Effector memory CD4-positive, alpha-beta T cell (primary cell): ENCODE measurements around the gene PCK1.

ENCODE experiments used
- DNase-seq, 3 donors: peaks; one replicate each; pipeline ENCODE4 v3.0.0-alpha.2; 2020
- H3K27ac ChIP-seq: 2 replicates; pipeline ENCODE4 v1.7.0; 2013; ENCODE audit warnings: mild to moderate bottlenecking, low read length, moderate library complexity; ENCODE audit not compliant: insufficient read depth, poor library complexity, severe bottlenecking
- H3K27me3 ChIP-seq: replicated peaks from 2 replicates; pipeline ENCODE4 v1.7.0; 2013; ENCODE audit warnings: mild to moderate bottlenecking, low read length; ENCODE audit not compliant: insufficient read depth, control insufficient read depth, poor library complexity, severe bottlenecking
- H3K36me3 ChIP-seq: 2 replicates; pipeline ENCODE4 v1.7.0; 2013; ENCODE audit warnings: mild to moderate bottlenecking, low read length, moderate library complexity; ENCODE audit not compliant: control insufficient read depth, insufficient read depth
- H3K4me1 ChIP-seq: 2 replicates; pipeline ENCODE4 v1.7.0; 2013; ENCODE audit warnings: low read length, mild to moderate bottlenecking; ENCODE audit not compliant: control insufficient read depth, insufficient read depth, poor library complexity, severe bottlenecking
- H3K4me3 ChIP-seq: 2 replicates; pipeline ENCODE4 v1.7.0; 2013; ENCODE audit warnings: low read length, low read depth, mild to moderate bottlenecking; ENCODE audit not compliant: insufficient read depth, poor library complexity, severe bottlenecking
- H3K9me3 ChIP-seq: 2 replicates; pipeline ENCODE4 v1.7.0; 2013; ENCODE audit warnings: mild to moderate bottlenecking, low read length, moderate library complexity; ENCODE audit not compliant: control insufficient read depth

The PCK1 gene

GRCh38 chr20:57576617-57577550 lies 16.0 kb downstream of the PCK1 start:
- no peak for DNase-seq
- peaks cover 5% of the 10 kb centered on the region for H3K27me3 ChIP-seq

DNA sequence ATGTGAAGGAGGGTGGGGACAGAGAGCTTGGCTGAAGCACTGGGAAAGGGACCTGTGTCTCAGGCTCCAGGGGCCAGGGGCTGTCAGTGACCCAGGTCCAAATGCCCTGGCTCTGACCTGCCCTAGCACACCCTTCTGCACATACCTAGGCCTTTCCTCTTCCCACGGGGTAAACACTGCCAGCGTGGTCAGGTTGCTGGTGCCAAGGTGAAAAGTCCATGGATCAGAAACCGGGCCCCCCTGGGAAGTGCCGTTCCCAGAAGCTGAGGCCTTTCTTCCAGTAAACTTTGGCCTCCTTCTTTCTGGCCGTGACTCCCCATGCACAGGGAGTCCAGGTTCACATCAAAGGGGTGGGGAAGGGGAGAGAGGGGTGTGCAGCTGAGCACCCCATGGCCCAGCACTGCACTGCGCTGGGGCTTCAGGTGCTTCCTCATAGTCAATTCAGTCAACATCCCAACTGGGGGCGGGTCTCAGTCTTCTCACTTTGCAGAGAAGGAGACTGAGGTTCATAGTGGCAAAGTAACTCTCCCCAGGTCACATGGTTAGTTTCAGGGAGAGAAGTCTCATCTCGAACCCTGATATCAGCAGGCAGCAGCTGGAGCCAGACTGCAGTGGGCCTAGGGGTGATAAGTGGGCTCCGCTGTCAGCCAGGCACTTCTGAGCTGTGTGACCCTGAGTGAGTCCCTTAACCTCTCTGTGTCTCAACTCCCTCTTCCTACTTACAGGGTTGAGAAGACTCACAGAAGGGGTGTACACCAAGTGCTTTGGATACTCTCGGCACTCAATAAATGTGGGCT lies 17.0 kb downstream of the PCK1 start:
- H3K4me1 ChIP-seq = no peaks in the 10 kb centered on the region
- H3K9me3 ChIP-seq = no peaks in the 10 kb centered on the region
- H3K27ac ChIP-seq = no peak overlapping the region
- DNase-seq = no peak
- H3K27me3 ChIP-seq = peaks cover 6% of the 10 kb centered on the region
- no peak overlapping the region for H3K4me3 ChIP-seq
- no peaks in the 10 kb centered on the region for H3K36me3 ChIP-seq

More at GRCh38 chr20:57576617-57577550, 16.0 kb downstream of the PCK1 start:
- no peak overlapping the region for H3K4me3 ChIP-seq
- H3K4me1 ChIP-seq = no peaks in the 10 kb centered on the region
- H3K9me3 ChIP-seq = no peaks in the 10 kb centered on the region
- no peaks in the 10 kb centered on the region for H3K36me3 ChIP-seq
- no peak overlapping the region for H3K27ac ChIP-seq

- H3K27me3 ChIP-seq = peaks cover 6% of the 10 kb centered on the region
- H3K9me3 ChIP-seq = no peaks in the 10 kb centered on the region
- no peak overlapping the region for H3K4me3 ChIP-seq
- no peaks in the 10 kb centered on the region for H3K36me3 ChIP-seq
- no peaks in the 10 kb centered on the region for H3K4me1 ChIP-seq
- DNase-seq = no peak
- no peak overlapping the region for H3K27ac ChIP-seq
These were observed 17.7 kb downstream of the PCK1 start for GRCh38 chr20:57578476-57579165.

DNA sequence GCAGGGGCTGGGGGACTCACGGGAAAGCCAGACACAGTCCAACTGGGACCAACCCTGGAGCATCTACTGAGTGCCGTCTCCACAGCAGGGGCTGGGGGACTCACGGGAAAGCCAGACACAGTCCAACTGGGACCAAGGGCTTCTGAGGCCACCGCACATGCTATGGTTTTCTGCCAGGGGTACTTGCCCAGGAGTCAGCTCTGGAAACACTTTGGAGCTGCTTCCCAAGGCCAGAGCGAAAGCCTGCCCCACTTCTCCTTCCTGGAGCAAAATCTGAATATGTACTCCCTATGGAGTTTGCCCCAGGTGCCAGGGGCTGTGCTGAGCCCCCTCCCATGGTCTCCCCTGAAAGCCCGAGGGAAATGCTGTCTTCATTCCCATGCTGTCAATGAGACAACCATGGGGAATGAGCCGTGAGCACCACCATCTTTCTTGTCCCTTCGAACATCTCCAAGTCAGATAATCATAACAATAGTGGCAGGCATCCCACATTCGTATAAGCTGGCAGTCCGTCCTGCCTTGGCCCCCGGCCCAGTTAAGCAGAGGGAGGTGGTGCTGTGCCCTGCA lies 18.5 kb downstream of the PCK1 start:
- no peaks in the 10 kb centered on the region for H3K36me3 ChIP-seq
- H3K4me1 ChIP-seq = no peaks in the 10 kb centered on the region
- H3K27ac ChIP-seq = no peak overlapping the region
- peaks cover 6% of the 10 kb centered on the region for H3K27me3 ChIP-seq
- H3K9me3 ChIP-seq = no peaks in the 10 kb centered on the region
- H3K4me3 ChIP-seq = no peak overlapping the region
- DNase-seq = no peak

DNA sequence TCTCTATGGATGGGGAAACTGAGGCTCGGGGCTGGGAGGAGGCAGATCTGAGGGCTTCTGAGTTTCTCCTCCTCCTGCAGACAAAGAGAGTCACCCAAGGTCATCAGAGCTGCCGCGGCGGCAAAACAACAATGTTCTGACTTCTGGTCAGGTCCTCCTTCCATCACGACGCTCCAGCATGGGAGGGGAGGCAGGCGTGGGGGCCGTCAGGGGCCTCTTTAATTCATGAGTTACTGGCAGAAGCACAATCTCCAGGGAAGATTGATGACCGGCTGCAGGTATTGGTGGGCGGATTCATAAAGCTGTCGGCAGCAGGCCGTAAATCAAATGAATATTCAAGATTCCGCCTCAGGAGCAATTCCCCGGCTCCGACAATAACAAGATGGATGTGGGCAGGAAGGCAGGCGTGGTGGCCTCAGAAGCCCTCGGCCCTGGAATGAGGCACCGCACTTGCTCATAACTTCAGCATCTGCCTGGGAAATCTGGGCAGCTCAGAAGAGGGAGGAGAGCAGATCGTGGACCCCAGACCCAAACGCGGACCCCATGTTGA lies 19.1 kb downstream of the PCK1 start:
- Histone ChIP-seq H3K27me3 (peaks cover 6% of the 10 kb centered on the region), H3K4me1 (no peaks in the 10 kb centered on the region), H3K27ac (no peak overlapping the region), H3K36me3 (no peaks in the 10 kb centered on the region), H3K4me3 (no peak overlapping the region), H3K9me3 (no peaks in the 10 kb centered on the region)
- DNase-seq = no peak

- Histone ChIP-seq H3K4me3 (no peak overlapping the region), H3K4me1 (no peaks in the 10 kb centered on the region), H3K36me3 (no peaks in the 10 kb centered on the region), H3K9me3 (no peaks in the 10 kb centered on the region), H3K27me3 (peaks cover 12% of the 10 kb centered on the region), H3K27ac (no peak overlapping the region)
- no peak for DNase-seq
These were observed 19.7 kb downstream of the PCK1 start for GRCh38 chr20:57580478-57581201.

- Histone ChIP-seq H3K27me3 (peaks cover 14% of the 10 kb centered on the region), H3K36me3 (no peaks in the 10 kb centered on the region), H3K9me3 (no peaks in the 10 kb centered on the region), H3K4me1 (no peaks in the 10 kb centered on the region), H3K4me3 (no peak overlapping the region), H3K27ac (no peak overlapping the region)
- DNase-seq = no peak
These were observed 20.5 kb downstream of the PCK1 start for GRCh38 chr20:57581202-57582028.

- Histone ChIP-seq H3K27me3 (peaks cover 14% of the 10 kb centered on the region), H3K36me3 (no peaks in the 10 kb centered on the region), H3K9me3 (no peaks in the 10 kb centered on the region), H3K27ac (no peak overlapping the region), H3K4me1 (no peaks in the 10 kb centered on the region), H3K4me3 (no peak overlapping the region)
- no peak for DNase-seq
These were observed 21.1 kb downstream of the PCK1 start for GRCh38 chr20:57582029-57582378.
